Thyroid gland (tissue), 4 donors: ENCODE measurements around the gene CCNQ.

ENCODE experiments used
- POLR2A ChIP-seq, 2 donors: fragments of 450-650 bp; IDR thresholded peaks; one replicate each; pipeline ENCODE4 v1.6.1; 2017; ENCODE audit warnings: antibody characterized with exemption in 2 of 2, mild to moderate bottlenecking in 2 of 2, moderate library complexity in 1 of 2
- TF ChIP-seq, protein P1 (sequence below), 6 experiments: fragments of 200-600 bp in 3 of 6; fragments of 450-650 bp in 3 of 6; sonication (generic) in 3 of 6; IDR thresholded peaks; one replicate each; pipeline ENCODE4 v1.5.1; 2016 to 2019; ENCODE audit warnings: antibody characterized with exemption in 6 of 6, mild to moderate bottlenecking in 2 of 6, inconsistent platforms in 1 of 6, moderate library complexity in 1 of 6

- TF ChIP-seq, protein P1, sequence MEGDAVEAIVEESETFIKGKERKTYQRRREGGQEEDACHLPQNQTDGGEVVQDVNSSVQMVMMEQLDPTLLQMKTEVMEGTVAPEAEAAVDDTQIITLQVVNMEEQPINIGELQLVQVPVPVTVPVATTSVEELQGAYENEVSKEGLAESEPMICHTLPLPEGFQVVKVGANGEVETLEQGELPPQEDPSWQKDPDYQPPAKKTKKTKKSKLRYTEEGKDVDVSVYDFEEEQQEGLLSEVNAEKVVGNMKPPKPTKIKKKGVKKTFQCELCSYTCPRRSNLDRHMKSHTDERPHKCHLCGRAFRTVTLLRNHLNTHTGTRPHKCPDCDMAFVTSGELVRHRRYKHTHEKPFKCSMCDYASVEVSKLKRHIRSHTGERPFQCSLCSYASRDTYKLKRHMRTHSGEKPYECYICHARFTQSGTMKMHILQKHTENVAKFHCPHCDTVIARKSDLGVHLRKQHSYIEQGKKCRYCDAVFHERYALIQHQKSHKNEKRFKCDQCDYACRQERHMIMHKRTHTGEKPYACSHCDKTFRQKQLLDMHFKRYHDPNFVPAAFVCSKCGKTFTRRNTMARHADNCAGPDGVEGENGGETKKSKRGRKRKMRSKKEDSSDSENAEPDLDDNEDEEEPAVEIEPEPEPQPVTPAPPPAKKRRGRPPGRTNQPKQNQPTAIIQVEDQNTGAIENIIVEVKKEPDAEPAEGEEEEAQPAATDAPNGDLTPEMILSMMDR (IDR thresholded peaks at IDR 0.05), result no peak
- TF ChIP-seq POLR2A (IDR thresholded peaks at IDR 0.05), result no peak
Measured at GRCh38 chrX:153634236-153634635, 35.3 kb upstream of the CCNQ start.
